Subcutaneous adipose tissue (tissue), 4 donors: ENCODE measurements around the gene UBE2L3. TPM values are rescaled to one million over a fixed set of nuclear protein-coding genes. Genes with fewer than 3 reads are reported as not detected.

ENCODE experiments used
- CTCF ChIP-seq: fragments of 450-650 bp; IDR thresholded peaks from one replicate; pipeline ENCODE4 v1.5.1; 2016; ENCODE audit warnings: low read depth, mild to moderate bottlenecking, control low read depth, antibody characterized with exemption, moderate library complexity
- small RNA-seq: library from RNA; depleted of rRNA; stranded (forward); fragments of <200 nt; gene quantifications from one replicate; pipeline ENCODE3, GENCODE V24; 2016
- total RNA-seq, 4 donors: library from RNA; depleted of rRNA; stranded (reverse); fragments of >200 nt; gene quantifications; one replicate each; pipeline ENCODE4 v1.1.0, GENCODE V29; 2016

UBE2L3 gene
- total RNA-seq, 4 donors from 2014 or later, result 28.4 to 58.7 (median 31.9) TPM

GRCh38 chr22:21661991-21662390 lies 94.5 kb downstream of the UBE2L3 start:
- TF ChIP-seq CTCF, result no peak

GRCh38 chr22:21663738-21664137 lies 96.2 kb downstream of the UBE2L3 start:
- TF ChIP-seq CTCF, result no peak

GRCh38 chr22:21665047-21665851 lies 97.7 kb downstream of the UBE2L3 start:
- TF ChIP-seq CTCF, result no peak

- no peak for TF ChIP-seq CTCF
Measured at GRCh38 chr22:21666786-21667185, 99.3 kb downstream of the UBE2L3 start.

- TF ChIP-seq CTCF, result no peak
Measured at GRCh38 chr22:21669026-21669425, 101.5 kb downstream of the UBE2L3 start.

GRCh38 chr22:21672107-21672629 lies 104.7 kb downstream of the UBE2L3 start:
- no peak for TF ChIP-seq CTCF

Small RNAs within 50 kb of the gene (small RNA-seq; reads per million reads assigned to genes)
- gene MIR301B (0.49 reads per million), gene RF00492 (not detected), gene RN7SKP221 (not detected)

Other genes starting within 250 kb of the UBE2L3 start
- gene RIMBP3B, start 184.0 kb upstream of the UBE2L3 start, total RNA-seq, result under 1 TPM in 1 of 4 donors, not detected in 3; under 0.01 TPM
- gene HIC2, start 150.3 kb upstream of the UBE2L3 start, total RNA-seq, result 1 to 10 TPM; 2.6 to 7.5 (median 2.9) TPM
- 1 to 10 TPM in 2 of 4 donors, under 1 TPM in 1, not detected in 1; 0.51 to 3.1 (median 1.3) TPM for gene TMEM191C, start 100.3 kb upstream of the UBE2L3 start, total RNA-seq
- under 1 TPM in 3 of 4 donors, not detected in 1; under 0.01 to 0.22 (median 0.19) TPM for gene RIMBP3C, start 16.3 kb upstream of the UBE2L3 start, total RNA-seq
- 10 to 100 TPM in 3 of 4 donors, 1 to 10 TPM in 1; 4.7 to 15.3 (median 12.9) TPM for gene YDJC, start 62.3 kb downstream of the UBE2L3 start, total RNA-seq
- gene CCDC116, start 65.0 kb downstream of the UBE2L3 start, total RNA-seq, result 1 to 10 TPM in 1 of 4 donors, under 1 TPM in 1, not detected in 2; 0.22 to 1.1 TPM
- gene SDF2L1, start 74.6 kb downstream of the UBE2L3 start, total RNA-seq, result 10 to 100 TPM; 11.7 to 25.8 (median 18.5) TPM
- 10 to 100 TPM; 17.4 to 28.8 (median 21.2) TPM for gene PPIL2, start 98.3 kb downstream of the UBE2L3 start, total RNA-seq
- 10 to 100 TPM in 1 of 4 donors, 1 to 10 TPM in 3; 3.1 to 16.5 (median 8.6) TPM for gene YPEL1, start 168.1 kb downstream of the UBE2L3 start, total RNA-seq